Peyer's patch (tissue), 4 donors: ENCODE data around the gene TAX1BP3. TPM values are rescaled to one million over a fixed set of nuclear protein-coding genes. Genes with fewer than 3 reads are reported as not detected.

ENCODE experiments used
- DNase-seq, 3 donors: peaks; one replicate each; pipeline ENCODE4 v3.0.0-alpha.2; 2017 to 2019
- H3K27ac ChIP-seq, 4 donors: fragments of 200-600 bp; sonication (generic); one replicate each; pipeline ENCODE4 v1.5.1; 2016 to 2019
- H3K27me3 ChIP-seq, 2 donors: fragments of 200-600 bp; sonication (generic); one replicate each; pipeline ENCODE4 v1.5.1; 2019
- H3K36me3 ChIP-seq, 3 donors: fragments of 200-600 bp; sonication (generic); one replicate each; pipeline ENCODE4 v1.5.1; 2016 to 2019
- H3K4me1 ChIP-seq, 4 donors: fragments of 200-600 bp; sonication (generic); one replicate each; pipeline ENCODE4 v1.5.1; 2016 to 2019
- H3K4me3 ChIP-seq, 4 donors: fragments of 200-600 bp; sonication (generic); 1 replicate in 3 of 4; 2 replicates in 1 of 4; pipeline ENCODE4 v1.5.1; 2016 to 2019; ENCODE audit warnings: mild to moderate bottlenecking in 1 of 4
- H3K9me3 ChIP-seq, 4 donors: fragments of 200-600 bp; sonication (generic); one replicate each; pipeline ENCODE4 v1.5.1; 2016 to 2019; ENCODE audit warnings: mild to moderate bottlenecking in 1 of 4
- CTCF ChIP-seq, 6 experiments: fragments of 450-650 bp in 4 of 6; fragments of 200-600 bp in 2 of 6; sonication (generic) in 1 of 6; IDR thresholded peaks; one replicate each; pipeline ENCODE4 v1.5.1; 2017 to 2019; ENCODE audit warnings: antibody characterized with exemption in 6 of 6, mild to moderate bottlenecking in 3 of 6, moderate library complexity in 1 of 6
- POLR2A ChIP-seq, 2 donors: fragments of 450-650 bp; IDR thresholded peaks; one replicate each; pipeline ENCODE4 v1.5.1; 2017; ENCODE audit warnings: antibody characterized with exemption in 2 of 2, mild to moderate bottlenecking in 2 of 2, moderate library complexity in 2 of 2
- total RNA-seq, 4 donors: library from RNA; depleted of rRNA; stranded (reverse); fragments of >200 nt; gene quantifications; one replicate each; pipeline ENCODE4 v1.1.0, GENCODE V29; 2016

The TAX1BP3 gene
- total RNA-seq, 4 donors from 2014 or later = 113 to 386 (median 239) TPM

- Histone ChIP-seq H3K36me3 (peaks cover 0 to 91% (median 0%) of the 10 kb centered on the region in 3 donors), H3K4me3 (no peak overlapping the region)
These were observed 40.6 kb downstream of the TAX1BP3 start for GRCh38 chr17:3627769-3628167.

GRCh38 chr17:3626831-3627768 lies 41.3 kb downstream of the TAX1BP3 start:
- H3K27me3 ChIP-seq = no peaks in the 10 kb centered on the region
- no peak overlapping the region for H3K27ac ChIP-seq
- TF ChIP-seq CTCF (IDR thresholded peaks at IDR 0.05) (no peak), POLR2A (IDR thresholded peaks at IDR 0.05) (no peak)
- H3K4me3 ChIP-seq = no peak overlapping the region
- no peaks in the 10 kb centered on the region for H3K9me3 ChIP-seq
- H3K36me3 ChIP-seq = peaks cover 0 to 93% (median 0%) of the 10 kb centered on the region in 3 donors
- no peak for DNase-seq
- no peaks in the 10 kb centered on the region for H3K4me1 ChIP-seq

More at GRCh38 chr17:3627769-3628167, 40.6 kb downstream of the TAX1BP3 start:
- H3K4me1 ChIP-seq = no peaks in the 10 kb centered on the region
- H3K9me3 ChIP-seq = no peaks in the 10 kb centered on the region
- no peak for TF ChIP-seq POLR2A (IDR thresholded peaks at IDR 0.05)
- TF ChIP-seq CTCF (IDR thresholded peaks at IDR 0.05) = no peak
- no peak for DNase-seq
- H3K27ac ChIP-seq = no peak overlapping the region
- H3K27me3 ChIP-seq = no peaks in the 10 kb centered on the region

- no peak overlapping the region for H3K27ac ChIP-seq
- no peak for DNase-seq
- no peak overlapping the region for H3K4me3 ChIP-seq
- no peaks in the 10 kb centered on the region for H3K4me1 ChIP-seq
- no peaks in the 10 kb centered on the region for H3K27me3 ChIP-seq
- H3K36me3 ChIP-seq = peaks cover 0 to 97% (median 0%) of the 10 kb centered on the region in 3 donors
- H3K9me3 ChIP-seq = no peaks in the 10 kb centered on the region
- TF ChIP-seq CTCF (IDR thresholded peaks at IDR 0.05) (no peak), POLR2A (IDR thresholded peaks at IDR 0.05) (no peak)
These were observed 45.3 kb downstream of the TAX1BP3 start for GRCh38 chr17:3622977-3623594.

DNA sequence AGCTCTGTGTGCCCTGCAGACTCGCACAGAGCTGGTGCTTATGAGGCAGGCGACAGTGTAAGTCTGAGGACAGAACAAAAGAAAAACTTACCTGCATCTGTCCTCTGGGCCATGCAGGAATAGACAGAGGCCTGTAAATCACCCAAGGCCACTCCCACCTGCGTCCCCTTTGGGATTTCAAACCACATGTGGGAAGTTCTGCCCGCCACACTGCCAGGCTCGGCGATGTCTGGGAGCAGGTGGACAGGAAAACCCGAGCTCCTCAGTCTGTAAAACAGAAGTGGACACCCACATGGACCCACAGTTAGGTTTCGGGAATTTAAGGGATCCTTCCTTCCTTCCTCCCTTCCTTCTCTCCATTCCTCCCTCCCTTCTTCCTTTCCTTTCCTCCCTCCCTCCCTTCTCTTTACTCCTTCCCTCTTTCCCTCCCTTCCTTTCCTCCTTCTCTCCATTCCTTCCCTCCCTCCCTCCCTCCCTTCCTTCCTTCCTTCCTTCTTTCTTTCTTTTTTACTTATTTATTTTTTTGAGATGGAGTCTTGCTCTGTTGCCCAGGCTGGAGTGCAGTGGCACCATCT lies 47.1 kb downstream of the TAX1BP3 start:
- Histone ChIP-seq H3K4me3 (no peak overlapping the region), H3K36me3 (peaks cover 0 to 97% (median 0%) of the 10 kb centered on the region in 3 donors), H3K27ac (no peak overlapping the region), H3K4me1 (no peaks in the 10 kb centered on the region), H3K9me3 (no peaks in the 10 kb centered on the region), H3K27me3 (no peaks in the 10 kb centered on the region)
- DNase-seq = no peak
- no peak for TF ChIP-seq POLR2A (IDR thresholded peaks at IDR 0.05)
- no peak for TF ChIP-seq CTCF (IDR thresholded peaks at IDR 0.05)

GRCh38 chr17:3615160-3615870 lies 53.1 kb downstream of the TAX1BP3 start:
- peaks cover 0 to 7% (median 0%) of the 10 kb centered on the region in 4 donors for H3K4me1 ChIP-seq
- H3K9me3 ChIP-seq = no peaks in the 10 kb centered on the region
- TF ChIP-seq CTCF (IDR thresholded peaks at IDR 0.05) (no peak), POLR2A (IDR thresholded peaks at IDR 0.05) (no peak)
- DNase-seq = no peak
- peaks cover 0 to 91% (median 0%) of the 10 kb centered on the region in 3 donors for H3K36me3 ChIP-seq
- no peak overlapping the region for H3K27ac ChIP-seq
- H3K27me3 ChIP-seq = no peaks in the 10 kb centered on the region
- H3K4me3 ChIP-seq = no peak overlapping the region
